ENCODE data around the gene CDC42SE2. TPM values are rescaled to one million over a fixed set of nuclear protein-coding genes. Genes with fewer than 3 reads are reported as not detected.

The CDC42SE2 gene
- total and polyA plus RNA-seq, 5 donors from 2014 or later, result 241 to 429 (median 379) TPM

GRCh38 chr5:131356619-131357018 is 92.8 kb downstream of the CDC42SE2 start:
- Mint-ChIP-seq H3K27me3 (no peaks in the 10 kb centered on the region), H3K4me3 (peak overlapping the region in 2 of 4 donors; percentile 11 to 29), H3K27ac (peak overlapping the region in 2 of 3 donors; percentile 28 to 64), H3K36me3 (peaks cover 12% of the 10 kb centered on the region), H3K9me3 (no peaks in the 10 kb centered on the region), H3K4me1 (peaks cover 48 to 75% (median 55%) of the 10 kb centered on the region in 4 donors)
- H3K4me3 ChIP-seq (ENCODE audit: low read depth, low read length), result peak overlapping the region; percentile 57
- ATAC-seq (ENCODE audit: low read depth in 2 of 2), result no peak
- peak overlapping the region; percentile 64 for H3K27ac ChIP-seq (ENCODE audit: insufficient read depth, low read length, poor library complexity, severe bottlenecking)
- no peaks in the 10 kb centered on the region for H3K27me3 ChIP-seq (ENCODE audit: control insufficient read depth, insufficient read depth, low read length)
- H3K36me3 ChIP-seq (ENCODE audit: control insufficient read depth, insufficient read depth, low read length), result peaks cover 48% of the 10 kb centered on the region
- no peaks in the 10 kb centered on the region for H3K9me3 ChIP-seq (ENCODE audit: control insufficient read depth in 2 of 2, low read length in 2 of 2)
- H3K4me1 ChIP-seq (ENCODE audit: control insufficient read depth, insufficient read depth, low read length, poor library complexity, severe bottlenecking), result peaks cover 47% of the 10 kb centered on the region
- no peak for DNase-seq

DNA sequence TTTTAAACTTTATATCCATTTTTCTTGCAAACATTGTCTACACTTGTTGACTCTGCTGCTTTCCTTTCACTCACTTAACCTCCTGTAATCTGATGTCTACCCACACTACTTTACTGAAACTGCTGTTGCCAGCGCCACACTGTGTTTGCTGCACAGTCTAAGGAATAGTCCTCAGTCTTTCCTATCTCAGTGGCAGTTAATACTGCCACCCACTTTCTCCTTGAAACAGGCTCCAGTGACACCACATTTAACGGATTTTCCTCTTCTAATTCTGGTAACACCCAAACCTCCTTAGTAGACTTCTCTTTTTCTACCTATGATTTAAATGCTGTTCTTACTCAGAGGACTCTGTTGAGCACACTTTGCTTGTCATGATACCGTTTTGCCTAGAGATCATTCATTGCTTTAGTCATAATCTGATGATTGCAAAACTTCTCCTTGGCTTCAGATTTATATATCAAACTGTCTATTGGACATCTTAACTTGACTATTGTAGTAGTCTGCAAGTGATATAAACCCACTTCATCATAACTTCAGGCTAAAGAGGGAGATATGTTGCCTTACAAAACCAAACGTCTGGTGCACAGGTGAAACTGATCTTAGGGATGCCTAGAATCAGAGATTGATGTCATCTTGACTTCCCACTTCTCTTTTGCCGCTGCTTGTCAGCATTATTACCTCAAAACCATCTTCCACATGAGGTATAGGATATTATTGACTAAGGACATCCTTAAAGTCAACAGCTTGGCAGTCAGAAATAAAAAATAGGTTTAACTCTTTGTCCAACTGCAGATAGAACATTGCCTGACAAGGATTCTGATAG is 94.1 kb downstream of the CDC42SE2 start:
- H3K27me3 Mint-ChIP-seq, result no peaks in the 10 kb centered on the region
- peak overlapping the region; percentile 17 to 34 (median 24) for H3K4me3 Mint-ChIP-seq
- Histone ChIP-seq H3K27ac (ENCODE audit: insufficient read depth, low read length, poor library complexity, severe bottlenecking) (peak overlapping the region; percentile 64), H3K9me3 (ENCODE audit: control insufficient read depth in 2 of 2, low read length in 2 of 2) (no peaks in the 10 kb centered on the region), H3K36me3 (ENCODE audit: control insufficient read depth, insufficient read depth, low read length) (peaks cover 52% of the 10 kb centered on the region), H3K27me3 (ENCODE audit: control insufficient read depth, insufficient read depth, low read length) (no peaks in the 10 kb centered on the region), H3K4me1 (ENCODE audit: control insufficient read depth, insufficient read depth, low read length, poor library complexity, severe bottlenecking) (peaks cover 49% of the 10 kb centered on the region), H3K4me3 (ENCODE audit: low read depth, low read length) (peak overlapping the region; percentile 57)
- peak overlapping the region; percentile 33 to 81 (median 73) for H3K27ac Mint-ChIP-seq
- peak; percentile 67 to 71 for ATAC-seq (ENCODE audit: low read depth in 2 of 2)
- H3K36me3 Mint-ChIP-seq, result peaks cover 14% of the 10 kb centered on the region
- peak in 2 of 3 donors; percentile 30 to 45 for DNase-seq
- peaks cover 34 to 80% (median 56%) of the 10 kb centered on the region in 4 donors for H3K4me1 Mint-ChIP-seq
- no peaks in the 10 kb centered on the region for H3K9me3 Mint-ChIP-seq

GRCh38 chr5:131361677-131362315 is 97.9 kb downstream of the CDC42SE2 start:
- H3K36me3 Mint-ChIP-seq, result peaks cover 22% of the 10 kb centered on the region
- peak overlapping the region in 2 of 4 donors; percentile 24 to 32 for H3K4me3 Mint-ChIP-seq
- Histone ChIP-seq H3K36me3 (ENCODE audit: control insufficient read depth, insufficient read depth, low read length) (peaks cover 49% of the 10 kb centered on the region), H3K4me1 (ENCODE audit: control insufficient read depth, insufficient read depth, low read length, poor library complexity, severe bottlenecking) (peaks cover 56% of the 10 kb centered on the region), H3K9me3 (ENCODE audit: control insufficient read depth in 2 of 2, low read length in 2 of 2) (no peaks in the 10 kb centered on the region), H3K27ac (ENCODE audit: insufficient read depth, low read length, poor library complexity, severe bottlenecking) (peak overlapping the region; percentile 47), H3K27me3 (ENCODE audit: control insufficient read depth, insufficient read depth, low read length) (no peaks in the 10 kb centered on the region), H3K4me3 (ENCODE audit: low read depth, low read length) (no peak overlapping the region)
- no peak for ATAC-seq (ENCODE audit: low read depth in 2 of 2)
- DNase-seq, result no peak
- H3K27me3 Mint-ChIP-seq, result no peaks in the 10 kb centered on the region
- peaks cover 31 to 89% (median 59%) of the 10 kb centered on the region in 4 donors for H3K4me1 Mint-ChIP-seq
- H3K9me3 Mint-ChIP-seq, result no peaks in the 10 kb centered on the region
- H3K27ac Mint-ChIP-seq, result peak overlapping the region; percentile 17 to 75 (median 69)

- H3K27ac ChIP-seq (ENCODE audit: insufficient read depth, low read length, poor library complexity, severe bottlenecking), result peak overlapping the region; percentile 58
- ATAC-seq (ENCODE audit: low read depth in 2 of 2) (no peak), DNase-seq (no peak)
- peak overlapping the region; percentile 7 to 87 (median 51) for H3K4me3 Mint-ChIP-seq
- peaks cover 45% of the 10 kb centered on the region for H3K36me3 ChIP-seq (ENCODE audit: control insufficient read depth, insufficient read depth, low read length)
- H3K9me3 ChIP-seq (ENCODE audit: control insufficient read depth in 2 of 2, low read length in 2 of 2), result no peaks in the 10 kb centered on the region
- no peaks in the 10 kb centered on the region for H3K9me3 Mint-ChIP-seq
- H3K36me3 Mint-ChIP-seq, result peaks cover 34% of the 10 kb centered on the region
- peaks cover 48% of the 10 kb centered on the region for H3K4me1 ChIP-seq (ENCODE audit: control insufficient read depth, insufficient read depth, low read length, poor library complexity, severe bottlenecking)
- H3K27me3 ChIP-seq (ENCODE audit: control insufficient read depth, insufficient read depth, low read length), result no peaks in the 10 kb centered on the region
- peaks cover 28 to 88% (median 58%) of the 10 kb centered on the region in 4 donors for H3K4me1 Mint-ChIP-seq
- peak overlapping the region; percentile 72 to 81 (median 79) for H3K27ac Mint-ChIP-seq
- no peaks in the 10 kb centered on the region for H3K27me3 Mint-ChIP-seq
- peak overlapping the region; percentile 30 for H3K4me3 ChIP-seq (ENCODE audit: low read depth, low read length)
Measured at GRCh38 chr5:131363811-131364506, 100.1 kb downstream of the CDC42SE2 start.

DNA sequence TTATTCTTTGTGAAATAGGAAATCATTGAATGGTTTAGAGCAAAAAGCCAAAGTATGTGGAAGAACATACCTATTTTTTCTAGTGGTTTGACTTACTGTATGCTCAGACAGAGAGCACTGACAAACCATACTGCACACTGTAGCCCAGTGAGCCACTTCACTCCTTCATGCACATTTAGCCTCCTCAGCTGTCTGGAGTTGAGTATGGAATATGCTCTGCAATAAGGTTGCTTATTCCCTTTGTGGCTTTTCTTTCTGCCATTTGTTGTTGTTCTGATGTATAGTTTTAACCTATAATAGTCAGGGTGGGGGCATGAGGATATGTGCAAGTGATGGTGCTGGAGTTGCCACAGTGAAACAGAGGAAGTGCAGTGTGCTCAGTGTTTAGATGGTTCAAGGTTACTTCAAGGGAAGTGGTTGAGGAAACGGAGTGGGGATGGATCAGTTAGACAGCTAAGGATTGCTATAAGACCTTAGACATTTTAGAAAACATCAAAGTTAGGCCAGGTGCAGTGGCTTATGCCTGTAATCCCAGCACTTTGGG is 100.7 kb downstream of the CDC42SE2 start:
- H3K36me3 ChIP-seq (ENCODE audit: control insufficient read depth, insufficient read depth, low read length), result peaks cover 39% of the 10 kb centered on the region
- H3K27me3 Mint-ChIP-seq, result no peaks in the 10 kb centered on the region
- H3K4me3 Mint-ChIP-seq, result peak overlapping the region; percentile 17 to 57 (median 33)
- H3K4me1 ChIP-seq (ENCODE audit: control insufficient read depth, insufficient read depth, low read length, poor library complexity, severe bottlenecking), result peaks cover 52% of the 10 kb centered on the region
- H3K4me1 Mint-ChIP-seq, result peaks cover 29 to 89% (median 60%) of the 10 kb centered on the region in 4 donors
- peak overlapping the region; percentile 72 to 81 (median 79) for H3K27ac Mint-ChIP-seq
- peak; percentile 61 to 69 for ATAC-seq (ENCODE audit: low read depth in 2 of 2)
- H3K4me3 ChIP-seq (ENCODE audit: low read depth, low read length), result peak overlapping the region; percentile 30
- H3K36me3 Mint-ChIP-seq, result peaks cover 32% of the 10 kb centered on the region
- H3K9me3 Mint-ChIP-seq, result no peaks in the 10 kb centered on the region
- no peaks in the 10 kb centered on the region for H3K27me3 ChIP-seq (ENCODE audit: control insufficient read depth, insufficient read depth, low read length)
- no peaks in the 10 kb centered on the region for H3K9me3 ChIP-seq (ENCODE audit: control insufficient read depth in 2 of 2, low read length in 2 of 2)
- peak overlapping the region; percentile 58 for H3K27ac ChIP-seq (ENCODE audit: insufficient read depth, low read length, poor library complexity, severe bottlenecking)
- peak in 1 of 3 donors; percentile 79 for DNase-seq

DNA sequence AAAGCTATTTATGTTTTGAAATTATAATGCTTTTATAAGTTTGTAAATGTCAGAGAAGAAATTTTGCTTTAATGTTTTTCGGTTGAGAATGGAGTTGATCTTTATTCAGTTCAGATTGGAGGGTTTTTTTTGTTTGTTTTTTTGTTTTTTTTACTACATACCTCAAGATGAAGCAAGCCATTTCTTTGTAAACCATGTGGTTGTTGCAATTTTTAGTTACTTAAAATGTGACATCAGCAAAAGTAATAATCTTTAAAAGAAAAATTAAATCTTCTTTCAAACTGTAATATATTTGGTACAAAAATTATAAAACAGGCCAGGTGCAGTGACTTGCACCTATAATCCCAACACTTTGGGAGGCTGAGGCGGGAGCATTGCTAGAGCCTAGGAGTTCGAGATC is 102.6 kb downstream of the CDC42SE2 start:
- H3K4me3 Mint-ChIP-seq, result peak overlapping the region; percentile 39 to 70 (median 66)
- peaks cover 32% of the 10 kb centered on the region for H3K36me3 Mint-ChIP-seq

DNA sequence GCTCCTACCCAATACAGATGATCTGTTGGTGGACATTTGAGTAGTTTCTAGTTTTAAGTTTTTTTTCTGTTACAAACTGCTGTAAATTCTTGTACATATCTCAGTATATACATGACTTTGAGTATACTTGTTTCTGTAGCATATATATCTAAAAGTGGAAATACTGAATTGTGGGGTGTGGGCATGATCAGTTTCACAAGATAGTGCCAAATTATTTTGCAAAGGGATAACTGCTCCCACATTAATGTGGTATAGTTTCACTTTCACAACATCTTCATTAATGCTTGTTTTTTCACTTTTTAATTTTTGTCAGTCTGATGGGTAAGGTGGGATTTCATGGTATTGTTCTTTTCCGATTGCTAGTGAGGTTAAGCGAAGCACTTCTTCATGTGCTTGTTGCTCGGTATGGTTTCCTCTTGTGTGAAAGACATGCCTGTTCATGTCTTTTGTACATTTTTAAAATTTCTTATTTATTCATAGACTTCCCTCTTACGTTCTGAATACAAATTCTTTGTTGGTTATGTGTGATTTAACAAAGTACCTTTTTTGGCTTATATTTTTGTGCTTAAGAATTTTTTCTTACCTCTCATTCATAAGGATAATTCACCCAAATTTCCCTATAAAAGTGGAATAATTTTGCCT is 103.5 kb downstream of the CDC42SE2 start:
- H3K4me1 ChIP-seq (ENCODE audit: control insufficient read depth, insufficient read depth, low read length, poor library complexity, severe bottlenecking), result peaks cover 74% of the 10 kb centered on the region
- Mint-ChIP-seq H3K27ac (peak overlapping the region in 1 of 3 donors; percentile 57), H3K9me3 (no peaks in the 10 kb centered on the region), H3K27me3 (no peaks in the 10 kb centered on the region), H3K4me1 (peaks cover 53 to 93% (median 74%) of the 10 kb centered on the region in 4 donors), H3K36me3 (peaks cover 25% of the 10 kb centered on the region), H3K4me3 (peak overlapping the region; percentile 4 to 80 (median 51))
- no peaks in the 10 kb centered on the region for H3K9me3 ChIP-seq (ENCODE audit: control insufficient read depth in 2 of 2, low read length in 2 of 2)
- DNase-seq (no peak), ATAC-seq (ENCODE audit: low read depth in 2 of 2) (no peak)
- H3K27me3 ChIP-seq (ENCODE audit: control insufficient read depth, insufficient read depth, low read length), result no peaks in the 10 kb centered on the region
- H3K27ac ChIP-seq (ENCODE audit: insufficient read depth, low read length, poor library complexity, severe bottlenecking), result peak overlapping the region; percentile 52
- H3K36me3 ChIP-seq (ENCODE audit: control insufficient read depth, insufficient read depth, low read length), result peaks cover 14% of the 10 kb centered on the region
- peak overlapping the region; percentile 54 for H3K4me3 ChIP-seq (ENCODE audit: low read depth, low read length)

More for the DNA sequence above, 102.6 kb downstream of the CDC42SE2 start:
- H3K9me3 ChIP-seq (ENCODE audit: control insufficient read depth in 2 of 2, low read length in 2 of 2), result no peaks in the 10 kb centered on the region
- Mint-ChIP-seq H3K27ac (peak overlapping the region; percentile 6 to 81 (median 79)), H3K9me3 (no peaks in the 10 kb centered on the region), H3K4me1 (peaks cover 44 to 92% (median 72%) of the 10 kb centered on the region in 4 donors), H3K27me3 (no peaks in the 10 kb centered on the region)
- peaks cover 69% of the 10 kb centered on the region for H3K4me1 ChIP-seq (ENCODE audit: control insufficient read depth, insufficient read depth, low read length, poor library complexity, severe bottlenecking)
- H3K27me3 ChIP-seq (ENCODE audit: control insufficient read depth, insufficient read depth, low read length), result no peaks in the 10 kb centered on the region
- H3K36me3 ChIP-seq (ENCODE audit: control insufficient read depth, insufficient read depth, low read length), result peaks cover 23% of the 10 kb centered on the region
- H3K4me3 ChIP-seq (ENCODE audit: low read depth, low read length), result peak overlapping the region; percentile 13
- peak overlapping the region; percentile 56 for H3K27ac ChIP-seq (ENCODE audit: insufficient read depth, low read length, poor library complexity, severe bottlenecking)
- ATAC-seq (ENCODE audit: low read depth in 2 of 2) (no peak), DNase-seq (no peak)
